ENCODE measurements around the gene PTPRE. TPM values are rescaled to one million over a fixed set of nuclear protein-coding genes. Genes with fewer than 3 reads are reported as not detected.

Gene PTPRE
- total RNA-seq, 4 donors from 2014 or later = 28.1 to 89.7 (median 54.2) TPM

DNA sequence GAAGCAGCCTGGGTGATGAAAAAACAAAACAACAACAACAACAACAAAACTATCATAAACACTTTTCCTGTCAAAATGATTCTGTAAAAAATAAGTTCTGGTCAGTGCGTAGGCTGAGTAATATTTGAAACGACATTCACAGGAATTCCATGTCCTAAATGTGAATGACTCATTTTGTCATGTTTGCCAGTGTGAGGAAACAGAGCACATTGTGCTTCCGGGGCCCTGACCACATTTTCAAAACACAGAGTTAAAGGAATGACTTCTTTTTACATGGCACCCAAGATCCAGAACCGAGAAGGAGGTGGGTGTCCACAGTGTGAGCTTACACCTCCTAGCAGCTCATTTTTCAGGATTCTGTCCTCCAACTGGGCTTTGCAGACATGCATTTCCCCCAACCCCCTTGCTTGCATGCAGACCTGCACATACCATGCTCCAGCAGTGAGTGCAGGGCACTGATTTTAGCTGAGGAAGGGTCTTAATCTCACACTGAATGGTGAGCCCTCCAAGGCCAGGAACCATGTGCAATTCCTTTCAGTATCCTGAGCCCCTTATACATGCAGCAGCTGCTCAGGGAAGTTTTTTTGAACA is 17.2 kb upstream of the PTPRE start:
- no peak for ATAC-seq (ENCODE audit: low FRiP score)
- TF ChIP-seq, protein P1, sequence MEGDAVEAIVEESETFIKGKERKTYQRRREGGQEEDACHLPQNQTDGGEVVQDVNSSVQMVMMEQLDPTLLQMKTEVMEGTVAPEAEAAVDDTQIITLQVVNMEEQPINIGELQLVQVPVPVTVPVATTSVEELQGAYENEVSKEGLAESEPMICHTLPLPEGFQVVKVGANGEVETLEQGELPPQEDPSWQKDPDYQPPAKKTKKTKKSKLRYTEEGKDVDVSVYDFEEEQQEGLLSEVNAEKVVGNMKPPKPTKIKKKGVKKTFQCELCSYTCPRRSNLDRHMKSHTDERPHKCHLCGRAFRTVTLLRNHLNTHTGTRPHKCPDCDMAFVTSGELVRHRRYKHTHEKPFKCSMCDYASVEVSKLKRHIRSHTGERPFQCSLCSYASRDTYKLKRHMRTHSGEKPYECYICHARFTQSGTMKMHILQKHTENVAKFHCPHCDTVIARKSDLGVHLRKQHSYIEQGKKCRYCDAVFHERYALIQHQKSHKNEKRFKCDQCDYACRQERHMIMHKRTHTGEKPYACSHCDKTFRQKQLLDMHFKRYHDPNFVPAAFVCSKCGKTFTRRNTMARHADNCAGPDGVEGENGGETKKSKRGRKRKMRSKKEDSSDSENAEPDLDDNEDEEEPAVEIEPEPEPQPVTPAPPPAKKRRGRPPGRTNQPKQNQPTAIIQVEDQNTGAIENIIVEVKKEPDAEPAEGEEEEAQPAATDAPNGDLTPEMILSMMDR (IDR thresholded peaks at IDR 0.05) = no peak
- no peak for DNase-seq (ENCODE audit: low spot score)

DNA sequence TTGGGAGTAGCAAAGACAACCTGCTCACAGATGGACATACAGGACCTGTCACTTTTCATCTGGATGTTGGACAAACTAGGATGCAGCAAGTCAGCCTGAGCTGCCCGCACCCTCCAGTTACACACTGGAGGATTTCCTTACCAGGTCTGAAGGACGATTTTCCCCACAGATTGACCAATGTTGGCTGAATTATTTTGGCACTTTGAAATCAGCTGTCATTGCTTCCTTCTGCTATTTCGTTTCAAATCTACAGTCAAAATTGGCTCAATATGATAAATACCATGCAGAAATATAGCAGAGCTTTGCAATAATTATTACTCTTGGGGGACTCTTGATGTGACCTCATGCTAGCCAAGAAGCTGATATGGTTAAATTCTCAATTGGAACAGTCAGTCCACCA is 16.7 kb upstream of the PTPRE start:
- TF ChIP-seq, protein P1 (IDR thresholded peaks at IDR 0.05) = no peak
- ATAC-seq (ENCODE audit: low FRiP score) (no peak), DNase-seq (ENCODE audit: low spot score) (no peak)

DNA sequence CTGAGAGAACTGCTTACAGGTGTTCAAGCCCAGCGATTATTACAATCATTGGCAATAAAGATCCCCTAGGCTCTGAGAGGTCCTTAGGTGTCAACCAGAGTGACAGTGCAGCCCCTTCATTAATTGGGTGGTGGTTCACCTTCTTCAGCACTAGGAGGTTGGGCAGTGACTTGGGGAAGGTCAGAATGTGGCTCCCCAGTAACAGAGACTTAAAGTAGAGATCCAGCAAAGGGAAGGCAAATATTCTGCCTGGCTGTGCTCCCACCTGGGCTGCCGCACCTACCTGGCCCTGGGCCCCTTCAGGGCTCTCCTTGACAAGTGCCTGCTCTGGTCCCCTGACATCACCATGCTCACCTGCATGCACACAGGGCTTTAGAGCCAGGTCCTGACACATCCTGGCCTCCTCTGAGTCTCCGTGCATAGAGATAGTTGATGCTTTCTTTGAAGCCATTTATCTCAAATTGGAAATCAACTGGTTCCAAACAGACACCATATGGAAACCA is 16.0 kb upstream of the PTPRE start:
- ATAC-seq (ENCODE audit: low FRiP score) = no peak
- TF ChIP-seq, protein P1 (IDR thresholded peaks at IDR 0.05) = no peak
- DNase-seq (ENCODE audit: low spot score) = no peak

DNA sequence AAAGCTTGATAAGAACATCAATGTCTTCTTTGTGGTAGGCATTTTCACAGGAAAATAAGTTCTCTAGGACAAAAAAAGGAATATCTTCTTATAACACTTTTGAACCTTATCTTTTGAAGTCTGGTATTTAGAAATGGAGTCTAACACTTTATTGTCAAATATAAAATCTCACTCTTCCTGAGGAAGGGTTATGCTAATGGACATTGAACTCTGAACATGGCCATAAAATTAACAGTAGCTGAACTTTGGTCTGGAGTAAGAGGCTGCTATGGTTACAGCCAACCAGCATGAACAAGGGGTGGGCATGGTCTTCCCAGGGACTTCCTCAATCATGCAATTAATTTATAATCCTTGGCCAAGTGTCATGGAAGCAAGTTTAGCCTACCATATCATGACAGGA is 14.2 kb upstream of the PTPRE start, which contains the start of gene CLRN3:
TSS of gene CLRN3 (minus strand) at position 199 of the 400 bp plus-strand sequence. CDS start at position 42, 157 bp downstream.
- ATAC-seq (ENCODE audit: low FRiP score) (no peak), DNase-seq (ENCODE audit: low spot score) (no peak)
- TF ChIP-seq, protein P1 (IDR thresholded peaks at IDR 0.05) = no peak

DNA sequence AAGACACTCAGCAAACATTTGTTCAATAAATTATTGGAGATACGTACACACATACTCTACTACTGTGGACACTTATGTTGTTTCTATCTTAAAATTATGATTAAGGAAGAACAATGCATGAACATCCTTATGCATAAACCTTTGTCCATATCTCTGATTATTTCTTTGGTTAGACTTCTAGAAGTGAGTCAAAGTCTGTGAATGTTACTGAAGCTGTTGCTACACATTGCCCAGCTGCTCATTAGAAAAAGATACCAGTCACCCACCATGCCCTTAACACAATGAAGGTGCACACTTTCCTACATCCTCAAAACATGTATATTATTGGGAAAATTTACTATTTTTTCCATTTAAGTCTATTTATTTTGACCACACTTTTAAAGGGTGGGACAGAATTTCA is 12.8 kb upstream of the PTPRE start:
- TF ChIP-seq, protein P1 (IDR thresholded peaks at IDR 0.05) = no peak
- ATAC-seq (ENCODE audit: low FRiP score) (no peak), DNase-seq (ENCODE audit: low spot score) (no peak)

DNA sequence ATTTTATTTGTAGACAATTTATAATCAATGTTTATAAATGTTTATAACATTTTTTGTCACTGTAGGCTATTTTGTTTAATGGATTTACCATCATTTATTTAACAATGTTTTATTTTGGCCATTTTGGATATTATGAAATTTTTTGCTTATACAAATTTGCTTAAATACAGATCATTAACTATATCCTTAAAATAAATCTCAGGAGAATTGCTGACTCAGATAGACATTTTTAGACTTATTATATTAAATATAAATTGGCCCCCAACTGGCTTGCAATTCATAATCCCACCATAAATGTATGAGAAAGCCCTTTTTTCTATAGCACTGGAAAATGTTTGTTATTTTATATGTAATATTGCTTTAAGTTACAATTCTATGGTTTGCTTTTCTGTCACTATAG is 10.3 kb upstream of the PTPRE start:
- DNase-seq (ENCODE audit: low spot score) = no peak
- TF ChIP-seq, protein P1 (IDR thresholded peaks at IDR 0.05) = no peak
- ATAC-seq (ENCODE audit: low FRiP score) = no peak

DNA sequence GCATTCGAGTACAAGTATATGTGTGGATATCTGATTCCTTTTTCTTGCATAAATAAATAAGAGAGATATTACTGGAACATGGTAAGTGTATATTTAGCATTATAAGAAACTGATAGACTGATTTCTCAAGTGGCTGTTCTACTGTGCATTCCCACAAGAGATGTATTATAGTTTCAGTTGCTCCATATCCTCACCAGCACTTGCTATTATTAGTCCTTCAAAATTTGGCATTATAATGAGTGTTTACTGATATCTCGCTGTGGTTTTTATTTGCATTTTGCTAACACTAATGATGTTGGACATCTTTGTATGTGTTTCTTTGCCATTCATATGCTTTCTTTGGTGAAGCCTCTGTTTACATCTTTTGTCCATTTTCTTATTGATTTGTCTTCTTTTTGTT is 9.7 kb upstream of the PTPRE start:
- TF ChIP-seq, protein P1 (IDR thresholded peaks at IDR 0.05) = no peak
- DNase-seq (ENCODE audit: low spot score) = no peak
- no peak for ATAC-seq (ENCODE audit: low FRiP score)

All from omental fat pad (tissue), 4 donors.